HCT116 (cell line): ENCODE measurements around the gene PLD5. TPM values are rescaled to one million over a fixed set of nuclear protein-coding genes. Genes with fewer than 3 reads are reported as not detected.
"Not testable (repeated sequence)": the region's sequence is repeated elsewhere in the genome, so short reads cannot be mapped to it uniquely, and the experiment has no call there.

Source experiments
- ATAC-seq: fragments of 200-7000 bp; cut with Tn5 transposase; 2 replicates; pipeline ENCODE4 v1.9.1; 2020; ENCODE audit warnings: mild to moderate bottlenecking, moderate library complexity
- BruUV-seq: library from RNA; stranded (reverse); fragments of 400-500 nt; replicated peaks from 2 replicates; lab custom pipeline; 2021; lab: Mats Ljungman, UMichigan
- CTCF ChIA-PET: fragments of 300-600 bp; sonication (Branson Sonifier 250); formaldehyde crosslinking; loops from one replicate; lab custom pipeline; 2021; ENCODE audit warnings: antibody characterized with exemption; lab: Charles Lee
- POLR2A ChIA-PET: fragments of 300-600, 350-600 bp; sonication (Branson Sonifier 250); formaldehyde crosslinking; loops from one replicate; lab custom pipeline; 2021; ENCODE audit warnings: antibody characterized with exemption; lab: Charles Lee
- RAD21 ChIA-PET, 2 experiments: fragments of 300-600 bp; sonication (Branson Sonifier 250); formaldehyde crosslinking; loops; one replicate each; lab custom pipeline; 2023; ENCODE audit warnings: low total read pairs in 2 of 2; ENCODE audit not compliant: uncharacterized antibody in 2 of 2, unreplicated experiment in 2 of 2, low non-redundant PET in 1 of 2; lab: Charles Lee
- DNase-seq: peaks from one replicate; pipeline ENCODE4 v3.0.0-alpha.2; 2010; ENCODE audit warnings: low read depth, low spot score
- H2AFZ ChIP-seq: fragments of 200-600 bp; shearing (Covaris generic), sonication (generic); 2 replicates; pipeline ENCODE4 v1.6.1; 2017; ENCODE audit warnings: low read depth, mixed run types, mixed read lengths, antibody characterized with exemption, low read length; ENCODE audit not compliant: poor library complexity, severe bottlenecking
- H3K27ac ChIP-seq: 2 replicates; pipeline ENCODE4 v1.5.1; 2012; ENCODE audit warnings: low read depth, low read length
- H3K27me3 ChIP-seq: fragments of 200-600 bp; sonication (generic); 2 replicates; pipeline ENCODE4 v1.6.1; 2016; ENCODE audit warnings: mixed run types, low read length, mixed read lengths; ENCODE audit not compliant: insufficient read depth
- H3K36me3 ChIP-seq, 2 experiments: fragments of 200-500 bp in 1 of 2; fragments of 200-600 bp in 1 of 2; sonication (Bioruptor generic) in 1 of 2; sonication (generic) in 1 of 2; 2 replicates each; pipeline versions ENCODE4 v1.5.1 to v1.6.1; 2014 to 2016; ENCODE audit warnings: low read length in 2 of 2, inconsistent platforms in 1 of 2, mixed read lengths in 1 of 2, mixed run types in 1 of 2; ENCODE audit not compliant: insufficient read depth in 2 of 2, control insufficient read depth in 1 of 2
- H3K4me1 ChIP-seq, 2 experiments: fragments of 200-600 bp in 1 of 2; sonication (generic) in 1 of 2; 2 replicates each; pipeline versions ENCODE4 v1.5.1 to v1.6.1; 2012 to 2017; ENCODE audit warnings: low read length in 2 of 2, inconsistent platforms in 1 of 2, mild to moderate bottlenecking in 1 of 2, mixed read lengths in 1 of 2, mixed run types in 1 of 2, moderate library complexity in 1 of 2; ENCODE audit not compliant: insufficient read depth in 2 of 2, control insufficient read depth in 1 of 2
- H3K4me2 ChIP-seq: fragments of 200-600 bp; sonication (generic); 2 replicates; pipeline ENCODE4 v1.6.1; 2017; ENCODE audit warnings: mixed run types, low read length, mixed read lengths
- H3K4me3 ChIP-seq, 2 experiments: fragments of 200-600 bp in 1 of 2; sonication (generic) in 1 of 2; replicated peaks in 1 of 2; 2 replicates each; pipeline ENCODE4 v1.5.1; 2011 to 2016; ENCODE audit warnings: low read length in 2 of 2, control low read depth in 1 of 2, low read depth in 1 of 2, mild to moderate bottlenecking in 1 of 2, mixed read lengths in 1 of 2, mixed run types in 1 of 2
- H3K79me2 ChIP-seq: fragments of 200-600 bp; sonication (generic); 2 replicates; pipeline ENCODE4 v1.6.1; 2017; ENCODE audit warnings: mild to moderate bottlenecking, mixed run types, low read length, moderate library complexity, mixed read lengths; ENCODE audit not compliant: insufficient read depth
- H3K9ac ChIP-seq: fragments of 200-600 bp; sonication (generic); 2 replicates; pipeline ENCODE4 v1.6.1; 2016; ENCODE audit warnings: low read length, mixed read lengths
- H3K9me2 ChIP-seq: fragments of 200-600 bp; sonication (generic), shearing (Covaris generic); 2 replicates; pipeline ENCODE4 v1.6.1; 2017; ENCODE audit warnings: mixed run types, mild to moderate bottlenecking, moderate library complexity; ENCODE audit not compliant: insufficient read depth
- H3K9me3 ChIP-seq, 2 experiments: fragments of 200-500 bp in 1 of 2; fragments of 200-600 bp in 1 of 2; sonication (Bioruptor generic) in 1 of 2; sonication (generic) in 1 of 2; 2 replicates each; pipeline ENCODE4 v1.6.1; 2014 to 2017; ENCODE audit warnings: low read length in 2 of 2, mixed read lengths in 2 of 2, inconsistent platforms in 1 of 2, low read depth in 1 of 2, mild to moderate bottlenecking in 1 of 2, mixed run types in 1 of 2, moderate library complexity in 1 of 2; ENCODE audit not compliant: control insufficient read depth in 1 of 2, insufficient read depth in 1 of 2
- H4K20me1 ChIP-seq: fragments of 200-600 bp; sonication (generic), shearing (Covaris generic); 2 replicates; pipeline ENCODE4 v1.6.1; 2017; ENCODE audit warnings: mixed run types, mild to moderate bottlenecking, moderate library complexity; ENCODE audit not compliant: insufficient read depth
- ELF1 ChIP-seq: IDR thresholded peaks from 2 replicates; pipeline ENCODE4 v1.6.1; 2012; ENCODE audit warnings: low read depth, borderline replicate concordance
- RAD21 ChIP-seq: IDR thresholded peaks from 2 replicates; pipeline ENCODE4 v1.6.1; 2012; ENCODE audit warnings: low read depth, mild to moderate bottlenecking
- REST ChIP-seq: IDR thresholded peaks from 2 replicates; pipeline ENCODE4 v1.6.1; 2012; ENCODE audit warnings: low read depth
- SIN3A ChIP-seq: IDR thresholded peaks from 2 replicates; pipeline ENCODE4 v1.6.1; 2012; ENCODE audit warnings: low read depth
- SP1 ChIP-seq: IDR thresholded peaks from 2 replicates; pipeline ENCODE4 v1.6.1; 2012; ENCODE audit warnings: low read depth
- TCF7L2 ChIP-seq: IDR thresholded peaks from 2 replicates; pipeline ENCODE4 v1.7.0; 2011; ENCODE audit warnings: borderline replicate concordance, inconsistent platforms; ENCODE audit not compliant: insufficient read depth, insufficient read length; ENCODE audit errors: extremely low read depth
- ZFX ChIP-seq: fragments of 450-650 bp; IDR thresholded peaks from 2 replicates; pipeline ENCODE4 v1.6.1; 2017
- intact Hi-C: fragments of 100-400 bp; cut with micrococcal nuclease; formaldehyde crosslinking; loops from 2 replicates; pipeline ENCODE4 v1.10.0; 2022
- total RNA-seq: library from RNA; stranded (reverse); gene quantifications from one replicate; pipeline ENCODE4 v1.2.1, GENCODE V29; 2021; ENCODE audit not compliant: unreplicated experiment

Gene PLD5
- total RNA-seq, 1 experiment from 2014 or later: not detected

DNA sequence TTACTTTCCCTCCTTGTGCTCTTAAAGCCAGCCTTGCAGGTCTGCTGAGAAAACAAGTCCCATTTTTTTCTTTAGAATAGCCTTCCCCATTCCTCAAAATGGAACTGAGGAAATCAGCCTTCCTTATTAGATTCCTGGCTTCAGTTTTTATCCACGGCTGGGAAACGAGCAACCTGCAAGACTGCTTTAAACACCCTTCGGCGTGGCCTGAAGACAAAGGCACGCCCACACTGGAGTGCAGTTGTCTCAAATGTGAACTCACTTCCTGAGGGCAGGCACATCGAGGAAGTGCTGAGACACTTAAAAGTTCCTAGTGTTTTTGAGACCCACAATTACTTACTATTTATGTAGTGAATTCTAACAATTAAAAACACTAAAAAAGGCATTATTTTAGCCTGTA lies 148.4 kb downstream of the PLD5 start:
- POLR2A ChIA-PET, H2AFZ ChIP-seq, H3K4me1 ChIP-seq, H3K9me2 ChIP-seq, ATAC-seq, CTCF ChIA-PET, intact Hi-C loops, BruUV-seq, H3K4me3 ChIP-seq, H3K79me2 ChIP-seq, H3K36me3 ChIP-seq, H3K27ac ChIP-seq, H3K27me3 ChIP-seq, H4K20me1 ChIP-seq, DNase-seq, H3K4me2 ChIP-seq, RAD21 ChIA-PET, H3K9ac ChIP-seq, H3K9me3 ChIP-seq: not testable (repeated sequence)

DNA sequence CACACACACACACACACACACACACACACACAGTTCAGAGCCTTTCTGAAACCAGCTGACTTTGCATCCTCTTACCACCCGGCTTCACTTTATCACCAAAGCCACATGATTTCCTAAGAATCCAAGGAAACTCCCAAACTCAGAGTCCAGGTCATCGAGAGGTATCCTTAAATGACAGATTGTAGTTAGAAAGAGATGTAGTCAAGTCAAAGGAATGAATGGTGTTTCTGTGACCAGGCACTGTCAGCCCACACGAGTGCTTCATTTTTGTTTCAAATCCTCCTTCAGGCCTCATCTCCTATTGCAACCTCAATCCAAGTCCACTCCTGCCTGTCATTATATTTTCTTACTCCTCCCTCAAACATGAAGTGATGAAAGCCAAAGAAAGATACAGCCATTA lies 174.1 kb downstream of the PLD5 start:
- H4K20me1 ChIP-seq, H3K9ac ChIP-seq, H3K27ac ChIP-seq, H3K36me3 ChIP-seq, intact Hi-C loops, H3K9me3 ChIP-seq, H3K27me3 ChIP-seq, DNase-seq, H3K4me3 ChIP-seq, RAD21 ChIA-PET, H3K9me2 ChIP-seq, ATAC-seq, H2AFZ ChIP-seq, H3K4me1 ChIP-seq, CTCF ChIA-PET, BruUV-seq, H3K4me2 ChIP-seq, H3K79me2 ChIP-seq, POLR2A ChIA-PET: not testable (repeated sequence)

GRCh38 chr1:242349636-242350035 lies 174.9 kb downstream of the PLD5 start:
- no peaks in the 10 kb centered on the region for H3K79me2 ChIP-seq
- H3K9me3 ChIP-seq: no peaks in the 10 kb centered on the region
- H3K4me1 ChIP-seq: no peaks in the 10 kb centered on the region
- no peak overlapping the region for H3K4me3 ChIP-seq
- TF ChIP-seq REST (no peak), SIN3A (no peak), TCF7L2 (no peak), ZFX (no peak), ELF1 (no peak), SP1 (no peak), RAD21 (no peak)
- H3K9me2 ChIP-seq: no peaks in the 10 kb centered on the region
- RAD21 ChIA-PET: no interaction called here
- no peaks in the 10 kb centered on the region for H3K27me3 ChIP-seq
- no peaks in the 10 kb centered on the region for H4K20me1 ChIP-seq
- BruUV-seq: no TSS peak
- no peak overlapping the region for H3K4me2 ChIP-seq
- DNase-seq: no peak
- CTCF ChIA-PET: no interaction called here
- no peak overlapping the region for H3K9ac ChIP-seq
- no peak for ATAC-seq
- POLR2A ChIA-PET: no interaction called here
- no peaks in the 10 kb centered on the region for H3K36me3 ChIP-seq
- no peak overlapping the region for H3K27ac ChIP-seq
- intact Hi-C loops: no loop called here
- H2AFZ ChIP-seq: no peak overlapping the region
